HepG2 (cell line): ENCODE data around the gene SLX9. TPM values are rescaled to one million over a fixed set of nuclear protein-coding genes. Genes with fewer than 3 reads are reported as not detected.
A peak's percentile ranks its signal among the peaks of the same experiment; 100 is the strongest.

Experiments used
- ATAC-seq: fragments of 200-7000 bp; cut with Tn5 transposase; 3 replicates; pipeline ENCODE4 v1.9.1; 2020; ENCODE audit warnings: mild to moderate bottlenecking, moderate library complexity
- BruUV-seq: library from RNA; stranded (reverse); fragments of 400-500 nt; replicated peaks from 2 replicates; lab custom pipeline; 2021; lab: Mats Ljungman, UMichigan
- CTCF ChIA-PET: fragments of 300-600 bp; formaldehyde crosslinking; extraction: SDS; loops from one replicate; lab custom pipeline; 2021; ENCODE audit warnings: low total read pairs, inconsistent platforms, low intra/inter-chr PET ratio; lab: Yijun Ruan, JAX
- POLR2A ChIA-PET: fragments of 350-600 bp; sonication (Branson Sonifier 250); formaldehyde crosslinking; loops from one replicate; lab custom pipeline; 2020; ENCODE audit warnings: antibody characterized with exemption, inconsistent platforms; lab: Yijun Ruan, JAX
- DNase-seq: peaks from one replicate; pipeline ENCODE4 v3.0.0-alpha.2; 2015; ENCODE audit warnings: low spot score
- FAIRE-seq: peaks from 3 replicates; lab custom pipeline; 2011; peaks lifted over from hg19 to GRCh38; lab: Jason Lieb, UNC
- H2AFZ ChIP-seq: one replicate; pipeline ENCODE4 v1.6.1; 2011; ENCODE audit warnings: low read length, inconsistent platforms
- H3K27ac ChIP-seq: fragments of 300-600 bp; 3 replicates; pipeline ENCODE4 v1.8.0; 2011; ENCODE audit warnings: mixed run types, mild to moderate bottlenecking, mixed read lengths, low read length, inconsistent platforms; ENCODE audit not compliant: insufficient read depth; ENCODE audit errors: extremely low read length
- H3K27me3 ChIP-seq, 2 experiments: fragments of 200-600 bp in 1 of 2; 2 replicates in 1 of 2; 3 replicates in 1 of 2; pipeline versions ENCODE4 v1.6.0 to v1.8.0; 2011; ENCODE audit warnings: low read length in 2 of 2, mild to moderate bottlenecking in 2 of 2, moderate library complexity in 2 of 2, inconsistent platforms in 1 of 2; ENCODE audit not compliant: insufficient read depth in 2 of 2, control insufficient read depth in 1 of 2
- H3K36me3 ChIP-seq, 2 experiments: fragments of 200-600 bp in 1 of 2; replicated peaks in 1 of 2; 2 replicates in 1 of 2; 3 replicates in 1 of 2; pipeline versions ENCODE4 v1.5.1 to v1.8.0; 2011; ENCODE audit warnings: low read length in 2 of 2, inconsistent platforms in 1 of 2; ENCODE audit not compliant: insufficient read depth in 2 of 2, control insufficient read depth in 1 of 2
- H3K4me1 ChIP-seq: 2 replicates; pipeline ENCODE4 v1.5.1; 2012; ENCODE audit warnings: low read length, inconsistent platforms; ENCODE audit not compliant: insufficient read depth
- H3K4me2 ChIP-seq: 2 replicates; pipeline ENCODE4 v1.6.0; 2011; ENCODE audit warnings: low read depth, low read length, inconsistent platforms
- H3K4me3 ChIP-seq, 3 experiments: fragments of 200-600 bp in 1 of 3; sonication (generic), shearing (Covaris generic) in 1 of 3; replicated peaks in 1 of 3; 2 replicates each; pipeline ENCODE4 v1.5.1; 2011 to 2016; ENCODE audit warnings: low read length in 3 of 3, inconsistent platforms in 2 of 3, low read depth in 2 of 3, mild to moderate bottlenecking in 2 of 3, control low read depth in 1 of 3, mixed read lengths in 1 of 3; ENCODE audit not compliant: insufficient read depth in 1 of 3
- H3K79me2 ChIP-seq: one replicate; pipeline ENCODE4 v1.6.1; 2011; ENCODE audit warnings: low read length, inconsistent platforms; ENCODE audit not compliant: insufficient read depth
- H3K9ac ChIP-seq: 2 replicates; pipeline ENCODE4 v1.6.0; 2011; ENCODE audit warnings: mild to moderate bottlenecking, low read depth, low read length, inconsistent platforms; ENCODE audit not compliant: insufficient read depth
- H3K9me3 ChIP-seq: 2 replicates; pipeline ENCODE4 v1.5.1; 2012; ENCODE audit warnings: mild to moderate bottlenecking, low read length
- H4K20me1 ChIP-seq: 2 replicates; pipeline ENCODE4 v1.6.0; 2011; ENCODE audit warnings: inconsistent platforms, mild to moderate bottlenecking, low read length, moderate library complexity; ENCODE audit not compliant: insufficient read depth
- HMGA1 ChIP-seq: sonication (generic); formaldehyde crosslinking; conservative IDR thresholded peaks from 2 replicates; pipeline ENCODE4 v1.4.0; 2020; ENCODE audit warnings: missing genetic modification reagents
- HNRNPLL ChIP-seq: fragments of 200-400 bp; formaldehyde crosslinking; IDR thresholded peaks from 2 replicates; pipeline ENCODE4 v1.6.1; 2017; ENCODE audit warnings: mild to moderate bottlenecking, low read depth, low read length; ENCODE audit not compliant: poor library complexity, severe bottlenecking
- HOXA7 ChIP-seq: sonication (generic); formaldehyde crosslinking; IDR thresholded peaks from 2 replicates; pipeline ENCODE4 v1.8.1; 2022; ENCODE audit warnings: mild to moderate bottlenecking, missing genetic modification reagents, moderate library complexity
- SNAI1 ChIP-seq: sonication (generic); formaldehyde crosslinking; IDR thresholded peaks from 2 replicates; pipeline ENCODE4 v1.5.0; 2020; ENCODE audit warnings: mild to moderate bottlenecking, missing genetic modification reagents, borderline replicate concordance
- U2AF1 ChIP-seq: fragments of 200-400 bp; formaldehyde crosslinking; optimal IDR thresholded peaks from 2 replicates; pipeline ENCODE3; 2017; ENCODE audit warnings: mild to moderate bottlenecking, low read depth, low read length
- ZBTB39 ChIP-seq: sonication (generic); formaldehyde crosslinking; IDR thresholded peaks from 2 replicates; pipeline ENCODE4 v1.5.0; 2020; ENCODE audit warnings: missing genetic modification reagents
- ZBTB8A ChIP-seq: sonication (generic); formaldehyde crosslinking; IDR thresholded peaks from 2 replicates; pipeline ENCODE4 v1.4.0; 2020; ENCODE audit warnings: mild to moderate bottlenecking, low read depth, missing genetic modification reagents, borderline replicate concordance
- ZC3H13 ChIP-seq: sonication (generic); formaldehyde crosslinking; IDR thresholded peaks from 2 replicates; pipeline ENCODE4 v1.8.1; 2023; ENCODE audit warnings: mild to moderate bottlenecking, missing genetic modification reagents, moderate library complexity
- ZNF10 ChIP-seq: sonication (generic); formaldehyde crosslinking; IDR thresholded peaks from 2 replicates; pipeline ENCODE4 v1.4.0; 2020; ENCODE audit warnings: mild to moderate bottlenecking, low read depth, missing genetic modification reagents, borderline replicate concordance
- ZNF138 ChIP-seq: sonication (generic); formaldehyde crosslinking; IDR thresholded peaks from 2 replicates; pipeline ENCODE4 v1.5.0; 2020; ENCODE audit warnings: mild to moderate bottlenecking, low read depth, missing genetic modification reagents
- ZNF205 ChIP-seq: IDR thresholded peaks from 2 replicates; pipeline ENCODE4 v1.6.1; 2018; ENCODE audit warnings: missing biosample characterization, missing genetic modification reagents
- ZNF253 ChIP-seq: sonication (generic); formaldehyde crosslinking; IDR thresholded peaks from 2 replicates; pipeline ENCODE4 v1.8.0; 2022; ENCODE audit warnings: mild to moderate bottlenecking, missing genetic modification reagents, borderline replicate concordance
- ZNF383 ChIP-seq: sonication (generic); formaldehyde crosslinking; IDR thresholded peaks from 2 replicates; pipeline ENCODE4 v1.4.0; 2020; ENCODE audit warnings: missing genetic modification reagents, mild to moderate bottlenecking, borderline replicate concordance
- ZNF549 ChIP-seq: sonication (generic); formaldehyde crosslinking; IDR thresholded peaks from 2 replicates; pipeline ENCODE4 v1.5.0; 2020; ENCODE audit warnings: missing genetic modification reagents
- ZNF644 ChIP-seq: IDR thresholded peaks from 2 replicates; pipeline ENCODE4 v1.6.1; 2016; ENCODE audit warnings: low read depth
- WGBS: methylation state at CpG from one replicate; pipeline ENCODE4 v1.1.6; 2017; ENCODE audit warnings: low lambda C conversion rate; 5-methylcytosine and 5-hydroxymethylcytosine counted together
- in situ Hi-C: cut with HindIII; loops from 2 replicates; pipeline ENCODE4 v1.10.0; 2017; ENCODE audit warnings: low pct_unique_long_range_greater_than_20kb; ENCODE audit not compliant: extremely low pct_ligation_motif_present
- intact Hi-C: fragments of 100-400 bp; cut with micrococcal nuclease; formaldehyde crosslinking; loops from one replicate; pipeline ENCODE4 v1.10.0; 2022; ENCODE audit not compliant: unreplicated experiment
- polyA plus RNA-seq, 8 experiments: library from polyadenylated mRNA; depleted of rRNA in 3 of 8; stranded (reverse) in 7 of 8; unstranded in 1 of 8; fragments of >200 nt; fragmentation: Illumina TruSeq in 4 of 8; extraction: Trizol in 4 of 8; gene quantifications; 2 replicates each; pipeline versions ENCODE4 v1.2.1 to v1.2.3, GENCODE V29; 2011 to 2016; ENCODE audit warnings: low read depth in 4 of 8, missing spikeins in 1 of 8, mixed read lengths in 1 of 8; ENCODE audit not compliant: insufficient read depth in 1 of 8
- total RNA-seq, 5 experiments: library from RNA; depleted of rRNA; stranded (reverse); fragments of >200 nt; fragmentation: Illumina TruSeq; extraction: Trizol; gene quantifications; 2 replicates each; pipeline ENCODE4 v1.2.3, GENCODE V29; 2016; ENCODE audit warnings: low read depth in 1 of 5
- TF ChIP-seq, protein P1 (sequence below): sonication (generic); formaldehyde crosslinking; IDR thresholded peaks from 2 replicates; pipeline ENCODE4 v1.5.0; 2020; ENCODE audit warnings: missing genetic modification reagents
- TF ChIP-seq, protein P2 (sequence below): sonication (generic); formaldehyde crosslinking; IDR thresholded peaks from 2 replicates; pipeline ENCODE4 v1.8.0; 2022; ENCODE audit warnings: mild to moderate bottlenecking, missing genetic modification reagents; ENCODE audit not compliant: insufficient replicate concordance

SLX9 gene
- total and polyA plus RNA-seq, 2 of the 13 experiments (the other 11 are each of a cell fraction or from before 2014, with no cell fraction given), result 21.0 to 47.1 TPM

DNA sequence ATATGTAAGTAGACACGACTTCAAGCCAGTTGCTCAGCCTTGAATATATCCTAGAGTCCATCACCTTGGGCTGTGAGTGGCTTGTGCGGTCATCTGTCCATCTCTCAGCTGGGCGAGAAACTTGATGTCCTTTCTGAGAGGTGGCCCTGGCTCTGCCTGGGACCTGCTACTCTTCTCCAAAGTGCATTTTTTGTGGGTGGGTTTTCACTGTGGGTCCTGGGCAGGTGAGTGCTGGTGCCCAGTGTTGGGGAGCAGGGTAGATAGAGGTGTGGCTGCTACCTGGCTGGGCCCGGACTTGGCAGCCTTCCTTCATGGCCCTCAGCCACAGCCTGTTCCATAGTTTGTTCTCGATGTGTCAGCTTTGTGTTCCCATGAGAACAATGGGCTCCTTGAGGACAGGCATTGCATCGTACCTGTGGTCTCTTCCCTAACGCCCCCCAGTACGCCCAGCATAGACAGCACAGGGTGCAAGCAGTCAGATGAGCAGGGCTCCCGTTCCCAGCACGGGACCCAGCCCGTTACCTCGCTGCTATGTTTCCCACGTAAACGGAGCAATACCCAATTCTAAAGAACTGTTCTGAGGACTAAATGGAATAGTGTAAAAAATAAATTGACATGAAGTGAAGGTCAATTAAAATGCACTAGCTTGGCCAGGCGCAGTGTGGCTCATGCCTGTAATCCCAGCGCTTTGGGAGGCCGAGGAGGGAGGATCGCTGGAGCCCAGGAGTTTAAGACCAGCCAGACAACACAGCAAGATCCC lies 877 bp upstream of the SLX9 start (continued):
- 0 out of 2 replicates have a peak, but pooled peaks have one; percentile 30 for TF ChIP-seq ZNF549 (CRISPR knock-in tag)
- TF ChIP-seq ZNF205 (CRISPR knock-in tag), result peak; percentile 75
- peak; percentile 9; the same call in 1 of the 2 replicates for TF ChIP-seq ZC3H13

GRCh38 chr21:44940116-44940631 lies 345 bp downstream of the SLX9 start:
- no peak for DNase-seq
- peak overlapping the region; percentile 64 for H3K27ac ChIP-seq
- no peaks in the 10 kb centered on the region for H3K9me3 ChIP-seq
- H3K79me2 ChIP-seq, result peaks cover 57% of the 10 kb centered on the region
- H3K9ac ChIP-seq, result peak overlapping the region; percentile 88
- CTCF ChIA-PET, result no interaction called here
- H3K27me3 ChIP-seq, result no peaks in the 10 kb centered on the region; a peak in 1 of 5 replicates
- in situ Hi-C loops (no loop called here), intact Hi-C loops (no loop called here)
- 2% methylated on average over 3 of the region's 53 CpGs for WGBS
- peak overlapping the region; percentile 78 to 95 (median 81) for H3K4me3 ChIP-seq
- H4K20me1 ChIP-seq, result peaks cover 7% of the 10 kb centered on the region
- H2AFZ ChIP-seq, result no peak overlapping the region
- peaks cover 6 to 27% of the 10 kb centered on the region in 2 experiments for H3K36me3 ChIP-seq
- peak overlapping the region; percentile 78 for H3K4me2 ChIP-seq
- POLR2A ChIA-PET, result interaction anchor here (0.7 to 2.6 kb wide), 8 partner anchors 8 to 585 kb away, joined by 3 to 17 read pairs (median 3); partner anchors contain the start of gene PTTG1IP
- peaks cover 56% of the 10 kb centered on the region for H3K4me1 ChIP-seq
- ATAC-seq, result peak; percentile 35
- no peak for FAIRE-seq
- BruUV-seq, result no TSS peak
- TF ChIP-seq ZNF644 (no peak), ZNF253 (CRISPR knock-in tag) (no peak), U2AF1 (no peak), ZNF383 (CRISPR knock-in tag) (0 out of 2 replicates have a peak, but pooled peaks have one; percentile 10), ZBTB8A (CRISPR knock-in tag) (no peak), ZNF10 (CRISPR knock-in tag) (no peak), ZBTB39 (0 out of 2 replicates have a peak, but pooled peaks have one; percentile 30), HNRNPLL (peak; percentile 70), HOXA7 (no peak), SNAI1 (CRISPR knock-in tag) (no peak), HMGA1 (CRISPR knock-in tag) (no peak), ZNF138 (CRISPR knock-in tag) (no peak)
- TF ChIP-seq, protein P1, sequence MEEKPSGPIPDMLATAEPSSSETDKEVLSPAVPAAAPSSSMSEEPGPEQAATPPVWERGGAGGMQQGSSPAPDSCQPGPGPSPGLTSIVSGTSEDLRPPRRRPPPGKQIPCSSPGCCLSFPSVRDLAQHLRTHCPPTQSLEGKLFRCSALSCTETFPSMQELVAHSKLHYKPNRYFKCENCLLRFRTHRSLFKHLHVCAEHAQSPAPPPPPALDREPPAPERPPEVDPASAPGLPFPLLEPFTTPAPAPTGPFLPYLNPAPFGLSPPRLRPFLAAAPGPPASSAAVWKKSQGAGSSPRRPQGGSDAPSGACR (CRISPR knock-in tag), result peak; percentile 3; the same call in 1 of the 2 replicates
- TF ChIP-seq, protein P2, sequence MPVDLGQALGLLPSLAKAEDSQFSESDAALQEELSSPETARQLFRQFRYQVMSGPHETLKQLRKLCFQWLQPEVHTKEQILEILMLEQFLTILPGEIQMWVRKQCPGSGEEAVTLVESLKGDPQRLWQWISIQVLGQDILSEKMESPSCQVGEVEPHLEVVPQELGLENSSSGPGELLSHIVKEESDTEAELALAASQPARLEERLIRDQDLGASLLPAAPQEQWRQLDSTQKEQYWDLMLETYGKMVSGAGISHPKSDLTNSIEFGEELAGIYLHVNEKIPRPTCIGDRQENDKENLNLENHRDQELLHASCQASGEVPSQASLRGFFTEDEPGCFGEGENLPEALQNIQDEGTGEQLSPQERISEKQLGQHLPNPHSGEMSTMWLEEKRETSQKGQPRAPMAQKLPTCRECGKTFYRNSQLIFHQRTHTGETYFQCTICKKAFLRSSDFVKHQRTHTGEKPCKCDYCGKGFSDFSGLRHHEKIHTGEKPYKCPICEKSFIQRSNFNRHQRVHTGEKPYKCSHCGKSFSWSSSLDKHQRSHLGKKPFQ (CRISPR knock-in tag), result peak; percentile 23
